HL-60/S4 (cell line): Measurements from ENCODE around the gene CYLD.

Source experiments
- in situ Hi-C: fragments of 300-500 bp; cut with MboI; formaldehyde crosslinking; loops from 2 replicates; pipeline ENCODE4 v1.14.3; 2022; ENCODE audit warnings: low sequenced_read_pairs

Gene CYLD

DNA sequence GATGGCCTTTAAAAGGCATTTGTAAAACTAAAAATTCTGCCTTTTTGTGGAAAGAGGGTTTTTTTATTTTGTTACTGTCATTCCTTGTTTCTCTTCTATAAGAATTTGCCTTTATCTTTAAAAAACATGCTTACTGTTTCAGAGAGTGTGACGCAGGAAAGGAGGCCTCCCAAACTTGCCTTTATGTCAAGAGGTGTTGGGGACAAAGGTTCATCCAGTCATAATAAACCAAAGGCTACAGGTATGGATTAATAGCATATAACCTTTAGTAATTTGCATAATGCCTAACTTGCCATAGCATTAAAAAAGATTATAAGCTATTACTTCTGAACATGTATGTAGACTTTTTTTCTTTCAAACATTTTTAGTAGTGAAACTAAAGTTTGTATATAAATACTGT is 34.2 kb downstream of the CYLD start:
- in situ Hi-C loops: no loop called here

DNA sequence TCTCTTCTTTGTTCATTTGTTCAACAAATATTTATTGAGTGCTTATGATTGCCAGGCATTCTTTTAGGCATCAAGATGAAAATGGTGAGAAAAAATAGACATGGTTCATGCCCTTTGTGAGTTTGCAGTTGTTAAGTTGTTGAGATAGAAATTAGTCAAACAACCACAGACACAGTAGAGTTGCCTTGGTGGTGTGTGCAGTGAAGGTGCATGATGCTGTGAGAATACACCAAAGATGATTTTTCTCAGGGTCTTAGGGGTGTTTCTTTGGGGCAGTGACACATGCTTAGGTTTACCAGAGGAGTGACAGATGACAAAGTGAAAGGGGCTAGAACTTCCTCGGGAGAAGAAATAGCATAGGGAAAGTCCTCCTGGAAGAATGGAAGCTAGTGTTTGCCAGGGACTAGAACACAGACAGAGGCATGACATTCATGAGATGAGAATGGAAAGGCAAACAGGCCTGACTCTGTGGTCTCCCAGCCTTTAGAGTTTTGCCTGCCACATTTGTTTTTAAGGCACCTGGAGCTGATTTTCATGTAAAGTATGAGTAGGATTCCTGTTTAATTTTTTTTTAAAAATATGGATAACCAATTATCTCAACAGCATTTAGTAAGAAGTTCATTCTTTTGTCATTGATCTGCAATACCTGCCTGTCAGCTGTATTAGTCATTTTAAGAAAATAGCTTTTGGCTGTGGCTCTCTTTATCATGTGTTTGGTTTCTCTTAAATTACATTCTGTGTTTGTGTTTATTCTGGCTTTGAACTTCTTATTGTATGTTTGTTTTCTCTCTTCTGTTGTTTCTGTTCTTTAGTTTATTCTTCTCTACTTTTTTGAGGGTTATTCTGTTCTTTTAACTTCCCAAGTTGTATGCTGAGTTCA is 36.6 kb downstream of the CYLD start:
- in situ Hi-C loops: no loop called here

DNA sequence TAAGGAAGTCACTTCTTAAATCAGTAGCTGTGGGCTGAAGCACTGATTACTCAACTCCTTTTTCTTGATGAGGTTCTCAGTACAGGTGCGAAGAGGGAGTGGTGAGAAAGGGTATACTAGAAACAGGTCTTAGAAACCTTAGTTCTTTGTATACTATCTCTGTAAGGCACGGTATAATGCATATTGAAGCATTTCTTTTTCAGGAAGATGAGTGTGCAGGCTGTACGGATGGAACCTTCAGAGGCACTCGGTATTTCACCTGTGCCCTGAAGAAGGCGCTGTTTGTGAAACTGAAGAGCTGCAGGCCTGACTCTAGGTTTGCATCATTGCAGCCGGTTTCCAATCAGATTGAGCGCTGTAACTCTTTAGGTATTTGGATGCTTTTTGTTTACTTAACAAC is 39.2 kb downstream of the CYLD start:
- in situ Hi-C loops: no loop called here

DNA sequence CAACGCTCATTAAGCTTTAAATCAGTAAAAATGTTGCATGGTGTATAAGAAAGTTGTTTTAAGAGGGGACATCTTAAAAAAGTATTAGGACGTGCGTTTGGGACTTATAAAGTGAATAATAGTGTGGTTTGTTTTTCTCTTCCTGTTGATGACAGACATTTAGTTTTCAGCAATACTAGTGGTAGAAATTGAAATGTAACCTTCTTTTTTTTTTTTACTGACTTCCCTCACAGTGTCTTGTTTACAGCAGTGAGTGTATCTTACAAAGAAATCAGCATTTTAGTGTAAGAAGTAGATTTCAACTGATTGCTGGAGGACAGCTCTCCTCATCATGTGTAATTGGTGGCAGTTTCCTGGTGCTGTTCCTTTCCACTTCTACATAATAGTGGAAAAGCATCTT is 39.6 kb downstream of the CYLD start:
- in situ Hi-C loops: no loop called here

DNA sequence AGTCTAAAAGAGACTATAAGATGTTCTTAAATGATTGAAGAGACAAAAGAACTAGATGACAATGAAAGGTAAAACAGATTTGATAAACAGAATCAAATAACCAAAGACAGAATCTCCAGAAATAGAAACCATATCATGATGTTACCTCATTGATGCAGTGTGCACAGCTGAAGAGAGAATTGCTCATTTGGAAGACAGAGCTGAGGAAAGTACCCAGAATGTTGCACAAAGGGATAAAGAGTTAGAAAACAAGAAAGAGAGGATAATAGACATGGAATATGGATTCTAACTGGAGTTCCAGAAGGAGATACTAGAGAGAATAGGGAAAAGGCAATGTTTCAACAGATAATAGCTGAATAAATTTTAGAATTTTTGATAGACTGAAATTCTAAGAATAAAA is 47.9 kb downstream of the CYLD start:
- in situ Hi-C loops: no loop called here

DNA sequence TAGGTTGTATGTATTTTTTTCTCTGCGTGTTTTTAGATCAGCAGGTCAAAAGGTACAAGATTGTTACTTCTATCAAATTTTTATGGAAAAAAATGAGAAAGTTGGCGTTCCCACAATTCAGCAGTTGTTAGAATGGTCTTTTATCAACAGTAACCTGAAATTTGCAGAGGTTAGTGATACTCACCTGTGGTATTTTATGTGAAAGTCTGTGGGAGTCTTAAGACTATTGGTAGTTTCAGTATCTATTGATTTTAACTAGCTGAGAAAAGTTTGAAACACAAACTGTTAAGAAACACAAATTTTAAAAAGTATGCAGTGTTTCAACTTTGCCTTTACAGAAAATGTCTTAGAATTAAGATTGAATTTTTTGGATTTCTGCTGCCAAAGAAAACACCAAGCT is 49.6 kb downstream of the CYLD start:
- in situ Hi-C loops: no loop called here

DNA sequence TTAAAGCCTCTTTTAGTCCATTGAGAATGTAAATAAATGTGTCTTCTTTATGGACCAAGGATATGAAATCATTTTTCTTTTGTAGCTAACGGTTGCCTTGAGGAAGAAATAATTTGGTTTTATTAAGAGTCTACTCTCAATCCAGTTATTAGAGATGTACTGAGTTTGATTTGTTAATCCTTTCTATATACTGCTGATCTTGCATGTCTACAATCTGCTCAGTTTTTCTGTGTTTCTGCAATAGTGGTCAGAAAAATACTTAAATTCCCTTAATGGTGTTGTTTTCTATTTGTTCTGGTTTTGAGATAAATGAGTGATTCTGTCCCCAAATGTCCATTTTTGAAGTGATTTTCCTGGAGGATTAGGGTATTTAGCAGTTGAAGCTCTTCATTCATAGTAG is 54.9 kb downstream of the CYLD start:
- in situ Hi-C loops: no loop called here

DNA sequence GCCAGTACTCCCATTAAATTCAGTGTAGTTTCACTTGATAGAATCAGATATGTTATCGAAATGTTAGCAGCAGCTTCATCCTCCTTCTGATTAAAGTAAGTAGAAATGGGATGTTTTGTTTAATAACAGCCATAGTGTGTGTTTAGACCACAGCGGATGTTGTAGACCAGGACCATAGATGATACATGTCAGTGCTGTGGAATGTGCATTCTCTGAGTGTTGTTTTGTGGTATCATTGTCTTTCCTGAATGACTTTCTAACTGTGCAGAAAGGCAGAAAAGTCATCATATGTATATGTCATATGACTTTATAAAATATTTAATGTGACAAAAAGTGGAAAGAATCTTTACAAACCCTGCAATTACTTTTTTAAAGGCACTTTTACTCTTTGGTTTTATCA is 55.6 kb downstream of the CYLD start:
- in situ Hi-C loops: no loop called here

DNA sequence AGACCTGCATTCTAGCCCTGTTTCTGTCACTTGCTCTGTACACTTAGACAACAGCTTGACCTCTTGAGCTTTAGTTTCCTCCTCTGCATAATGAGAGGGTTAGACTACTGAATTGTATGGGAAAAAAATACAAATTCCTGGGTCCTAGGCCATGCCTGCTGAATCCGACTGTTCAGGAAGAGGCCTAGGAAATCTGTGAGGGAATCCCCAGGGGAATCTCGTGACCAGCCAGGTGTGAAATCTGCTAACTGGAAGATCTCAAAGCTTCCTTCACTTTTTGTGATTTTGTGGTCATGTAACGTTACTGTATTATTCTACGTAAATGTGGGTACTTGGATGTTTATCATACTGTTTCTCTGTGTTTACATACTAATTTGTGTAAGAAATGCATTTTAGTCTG is 58.2 kb downstream of the CYLD start:
- in situ Hi-C loops: loop anchor here (10.0 kb wide), 1 partner anchor 125 kb away; no protein-coding TSS in a partner anchor

DNA sequence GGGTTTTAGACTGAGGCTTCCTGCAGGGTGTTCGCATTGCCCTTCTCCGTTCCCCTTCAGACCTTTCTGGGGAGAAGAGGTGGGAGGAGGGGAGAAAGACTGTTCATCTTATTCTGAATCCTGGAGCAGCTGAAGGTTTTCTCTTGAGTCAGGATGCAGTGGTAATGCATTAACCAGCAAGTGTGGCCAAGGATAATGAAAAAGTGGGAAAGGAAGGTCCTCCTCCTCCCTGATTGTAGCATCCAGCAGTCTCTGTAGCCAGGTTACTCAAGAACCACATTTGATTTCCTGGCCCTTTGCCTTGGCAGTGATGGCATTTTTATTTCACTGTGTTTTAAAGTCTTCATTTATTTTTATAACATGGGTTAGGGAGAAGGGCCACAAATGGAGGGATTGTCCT is 59.1 kb downstream of the CYLD start:
- in situ Hi-C loops: loop anchor here (10.0 kb wide), 1 partner anchor 126 kb away; no protein-coding TSS in a partner anchor

DNA sequence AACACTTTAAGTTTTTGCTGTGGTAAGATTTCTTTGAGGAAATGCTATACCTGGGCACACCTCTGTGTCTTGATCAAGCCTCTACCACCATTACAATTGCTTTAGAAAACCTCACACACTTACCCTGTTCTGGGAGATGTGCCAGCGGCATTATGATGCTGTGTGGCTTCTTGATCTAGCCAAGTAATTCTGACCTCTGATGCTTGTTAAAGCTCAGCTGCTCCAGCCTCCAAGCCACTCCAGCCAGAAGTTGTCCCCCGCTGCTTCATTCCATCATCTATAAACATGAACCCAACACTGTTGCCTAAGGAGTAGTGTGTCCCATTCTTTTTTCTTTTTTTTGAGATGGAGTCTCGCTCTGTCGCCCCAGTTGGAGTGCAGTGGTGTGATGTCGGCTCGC is 60.1 kb downstream of the CYLD start:
- in situ Hi-C loops: loop anchor here (10.0 kb wide), 1 partner anchor 127 kb away; no protein-coding TSS in a partner anchor

DNA sequence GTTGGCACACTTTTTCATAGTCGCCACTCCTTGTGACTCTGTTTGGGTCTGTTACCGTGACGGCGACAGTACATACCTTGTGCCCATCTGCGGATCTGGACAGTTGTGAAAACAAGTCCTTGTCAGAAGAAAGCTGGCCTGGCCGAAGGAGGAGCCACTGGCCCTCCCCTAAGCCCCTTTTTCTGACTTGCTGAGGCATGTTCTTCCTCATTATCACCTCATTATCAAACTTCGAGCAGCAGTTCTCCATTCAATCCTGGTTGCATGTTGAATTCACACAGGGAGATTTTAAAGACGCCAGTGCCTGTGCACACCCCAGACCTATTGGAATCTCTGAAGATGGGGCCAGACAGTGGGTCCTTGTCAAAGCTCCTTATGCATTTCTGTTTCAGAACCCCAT is 61.1 kb downstream of the CYLD start:
- in situ Hi-C loops: loop anchor here (10.0 kb wide), 1 partner anchor 128 kb away; no protein-coding TSS in a partner anchor

DNA sequence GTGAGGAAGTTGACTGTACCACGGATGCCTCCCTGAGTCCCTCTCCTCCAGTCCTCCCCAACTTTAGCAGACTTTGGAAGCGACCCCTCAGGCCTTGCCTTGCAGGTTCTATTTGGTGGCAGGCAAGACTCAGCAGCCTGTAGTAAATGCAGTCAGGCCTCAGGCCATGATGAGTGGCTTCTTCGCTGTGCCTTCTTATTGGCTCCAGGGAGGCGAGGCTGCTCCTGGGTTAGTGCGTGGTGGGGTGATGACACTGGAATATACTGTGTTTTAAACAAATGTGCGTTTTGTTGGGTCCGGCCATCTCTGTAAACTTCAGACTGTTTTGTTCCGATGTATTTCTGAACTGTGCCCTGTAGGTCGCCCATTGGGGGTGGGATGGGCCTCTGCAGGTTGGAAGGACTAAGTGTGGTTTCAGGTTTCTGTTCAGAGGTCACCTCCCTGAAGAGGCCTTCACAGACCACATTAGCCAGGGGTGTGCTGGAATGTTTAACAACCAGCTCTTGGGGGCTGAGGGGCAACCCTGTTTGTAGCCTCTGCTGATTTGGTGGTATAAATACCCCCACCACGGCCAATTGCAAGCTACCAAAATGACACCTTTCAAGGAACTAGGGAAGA is 62.5 kb downstream of the CYLD start:
- in situ Hi-C loops: loop anchor here (10.0 kb wide), 1 partner anchor 130 kb away; no protein-coding TSS in a partner anchor

DNA sequence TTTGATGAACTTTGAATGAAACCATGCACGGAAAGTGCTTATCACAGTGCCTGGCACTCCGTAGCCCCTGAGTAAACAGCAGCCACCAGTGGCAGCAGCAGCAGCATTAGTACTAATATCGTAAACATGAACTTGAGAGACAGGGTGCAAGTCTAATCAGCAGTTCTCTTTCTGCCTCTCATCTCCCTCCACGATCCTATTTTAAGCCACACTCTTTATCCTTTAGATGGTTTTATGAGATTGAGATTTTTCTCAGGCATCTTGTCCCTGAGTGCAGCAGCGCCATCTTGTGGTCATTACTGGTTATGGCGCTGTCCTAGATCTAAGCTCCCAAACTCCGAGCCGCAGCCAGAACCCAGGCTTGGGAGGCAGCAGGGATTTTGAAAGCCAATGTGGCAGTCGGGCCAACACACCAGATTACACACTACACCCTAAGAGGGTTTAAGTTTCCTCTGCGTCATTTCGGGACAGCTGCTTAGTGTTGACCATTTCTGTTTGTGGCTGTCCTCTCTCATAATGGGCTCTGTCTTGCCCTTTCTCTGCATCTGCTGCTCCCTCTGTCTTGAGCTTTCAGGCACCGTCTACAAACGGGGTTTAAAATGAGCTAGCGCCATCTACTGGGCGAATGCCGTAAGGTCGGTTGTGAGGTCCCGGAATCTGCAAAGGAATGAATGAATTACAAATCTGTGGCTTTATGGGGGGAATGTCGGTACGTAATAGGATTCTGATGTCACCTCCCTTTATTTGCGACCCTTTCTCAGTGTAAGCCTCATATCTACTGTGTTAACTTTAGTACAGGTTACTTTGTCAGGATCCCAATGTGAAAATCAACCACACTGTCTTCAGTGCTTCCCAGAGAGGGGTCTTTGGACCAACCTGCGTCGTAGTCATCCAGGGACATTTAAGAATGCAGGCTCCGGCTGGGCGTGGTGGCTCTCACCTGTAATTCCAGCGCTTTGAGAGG is 64.5 kb downstream of the CYLD start:
- in situ Hi-C loops: loop anchor here (10.0 kb wide), 1 partner anchor 132 kb away; no protein-coding TSS in a partner anchor

DNA sequence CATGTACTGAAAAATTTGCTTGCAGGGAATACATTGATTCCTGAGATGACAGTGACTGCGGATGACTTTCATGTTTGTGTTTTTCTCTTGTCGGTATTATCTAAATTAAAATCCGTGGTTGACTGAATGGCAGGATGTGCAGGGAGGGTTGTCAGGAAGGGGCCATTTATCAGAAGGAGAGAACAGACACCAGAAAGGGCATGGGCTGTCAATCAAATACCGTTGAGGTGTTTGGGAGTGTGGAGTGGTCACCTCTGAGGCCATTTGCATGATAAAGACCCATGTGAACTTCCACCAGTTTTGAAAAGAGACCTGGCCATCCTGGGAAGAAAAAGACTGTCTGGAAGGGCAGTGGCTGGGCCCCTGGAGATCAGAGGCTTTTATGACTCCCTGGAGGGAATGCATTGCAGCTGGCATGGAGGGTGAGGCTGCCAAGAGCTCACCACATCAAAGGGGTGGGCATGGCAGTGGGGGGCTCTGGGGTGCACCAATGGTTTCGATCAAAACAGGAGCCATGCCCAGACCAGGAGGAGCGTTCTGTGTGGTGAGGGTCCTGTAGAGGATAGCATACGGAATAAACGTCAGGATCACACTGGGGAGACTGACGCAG is 67.1 kb downstream of the CYLD start:
- in situ Hi-C loops: loop anchor here (10.0 kb wide), 1 partner anchor 134 kb away; no protein-coding TSS in a partner anchor

DNA sequence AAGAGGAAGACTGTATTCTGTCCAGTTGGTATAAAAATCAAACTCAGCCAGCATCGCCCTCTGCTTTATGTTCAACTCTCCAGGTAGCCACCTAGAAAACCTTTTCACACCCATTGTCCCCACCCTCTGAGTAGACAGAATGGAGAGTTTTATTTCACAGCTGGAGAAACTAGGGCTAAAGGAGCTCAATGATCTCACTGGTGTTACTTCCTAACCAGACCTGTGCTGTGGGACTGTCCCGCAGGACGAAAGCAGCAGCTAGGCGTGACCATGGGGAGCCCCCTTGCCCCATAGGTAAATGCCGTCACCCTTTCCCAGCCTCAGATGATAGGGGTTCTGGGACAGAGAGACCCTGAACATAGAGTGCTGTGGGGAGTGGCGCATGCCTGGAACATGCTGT is 67.7 kb downstream of the CYLD start:
- in situ Hi-C loops: loop anchor here (10.0 kb wide), 1 partner anchor 135 kb away; no protein-coding TSS in a partner anchor

DNA sequence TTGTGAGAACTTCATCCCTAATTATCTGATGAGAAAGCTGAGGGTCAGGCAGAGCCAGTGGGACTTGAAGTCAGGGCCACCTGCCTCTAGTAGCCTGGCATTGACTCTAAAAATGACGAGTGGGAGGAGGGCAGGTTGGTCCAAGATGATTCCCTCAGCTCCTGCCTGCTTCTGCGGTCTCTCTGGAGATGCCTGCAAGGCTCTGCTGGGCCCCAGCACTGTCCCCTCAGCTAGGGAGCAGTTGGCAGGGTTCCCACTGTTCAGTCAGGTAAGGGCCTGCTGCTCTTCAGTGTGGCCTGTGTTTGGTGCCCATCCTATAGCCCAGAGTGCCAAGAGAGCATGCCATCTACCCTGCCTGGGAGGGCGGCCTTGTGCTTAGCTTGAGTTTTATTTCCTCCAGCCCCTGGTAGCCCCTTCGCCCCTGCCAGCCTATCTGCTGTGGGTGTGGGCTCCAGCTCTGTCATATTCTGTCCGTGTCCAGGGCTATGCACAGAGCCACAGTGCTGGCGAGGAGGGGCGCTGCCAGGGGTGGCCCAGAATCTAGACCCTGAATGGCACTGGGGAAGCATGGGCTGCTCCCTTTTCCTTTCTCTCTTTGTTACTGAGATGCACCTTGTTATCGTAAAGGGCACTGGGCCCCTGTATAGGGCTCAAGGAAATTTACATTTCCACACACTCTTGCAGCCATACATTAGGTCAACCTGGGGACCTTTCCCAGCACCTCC is 68.5 kb downstream of the CYLD start:
- in situ Hi-C loops: no loop called here

DNA sequence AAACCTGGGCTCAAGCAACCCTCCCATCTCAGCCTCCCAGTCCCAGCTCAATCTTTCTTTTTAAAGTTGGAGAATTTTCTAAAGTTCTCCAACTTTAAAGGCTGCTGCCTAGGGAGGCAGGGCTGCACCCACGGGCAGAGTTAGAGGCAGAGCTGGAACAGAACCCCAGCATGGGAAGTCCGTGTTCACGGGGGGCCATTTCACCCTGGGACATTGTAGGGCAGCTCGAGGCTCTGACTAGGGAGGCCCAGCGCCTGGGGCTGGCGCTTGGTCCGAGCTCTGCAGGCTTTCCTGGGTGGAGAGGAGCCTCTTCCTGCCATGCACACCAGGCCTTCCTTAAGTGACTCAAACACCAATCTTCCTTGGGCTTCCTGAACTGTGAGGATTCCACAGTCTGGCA is 70.2 kb downstream of the CYLD start:
- in situ Hi-C loops: no loop called here

DNA sequence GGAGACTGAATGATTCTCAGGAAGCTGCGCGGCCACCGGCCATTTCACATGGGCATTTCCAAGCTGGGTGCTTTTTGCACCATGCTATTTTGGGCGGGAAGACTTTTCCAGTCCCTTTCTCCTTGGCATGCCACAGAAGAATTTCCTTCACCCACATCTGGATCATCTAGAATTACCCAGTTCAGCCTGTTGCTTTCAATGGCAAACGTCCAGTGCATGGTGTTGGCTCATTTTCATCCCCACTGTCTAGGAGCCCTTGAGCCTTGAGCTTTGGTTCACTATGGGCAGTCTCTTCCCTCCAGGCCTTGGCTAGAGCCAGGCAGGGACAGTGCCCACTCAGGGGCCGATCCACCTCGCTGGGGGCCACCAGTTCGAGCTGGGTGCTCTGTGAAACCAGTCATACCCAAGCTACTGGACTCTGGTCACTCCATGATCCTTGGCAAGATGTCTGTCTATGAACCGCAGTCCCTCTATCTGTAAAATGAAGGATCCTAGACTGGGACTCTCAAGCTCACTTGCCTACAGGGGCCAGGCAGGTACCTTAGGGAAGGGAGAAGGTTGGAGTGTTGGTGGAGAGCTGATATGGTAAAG is 71.1 kb downstream of the CYLD start:
- in situ Hi-C loops: no loop called here
